Stimulated activated CD4-positive, alpha-beta T cell treated with anti-CD3 and anti-CD28 coated beads, Interleukin-1b, Interleukin-23, amount 100 ng/mL, for 1 hour (primary cell): ENCODE measurements around the gene LIPC.

Experiments used
- DNase-seq, 2 donors: peaks; one replicate each; pipeline ENCODE4 v3.0.0-alpha.2; 2020; ENCODE audit warnings: low read depth in 2 of 2

Gene LIPC

GRCh38 chr15:58538225-58538727 lies 106.5 kb downstream of the LIPC start:
- no peak for DNase-seq

DNA sequence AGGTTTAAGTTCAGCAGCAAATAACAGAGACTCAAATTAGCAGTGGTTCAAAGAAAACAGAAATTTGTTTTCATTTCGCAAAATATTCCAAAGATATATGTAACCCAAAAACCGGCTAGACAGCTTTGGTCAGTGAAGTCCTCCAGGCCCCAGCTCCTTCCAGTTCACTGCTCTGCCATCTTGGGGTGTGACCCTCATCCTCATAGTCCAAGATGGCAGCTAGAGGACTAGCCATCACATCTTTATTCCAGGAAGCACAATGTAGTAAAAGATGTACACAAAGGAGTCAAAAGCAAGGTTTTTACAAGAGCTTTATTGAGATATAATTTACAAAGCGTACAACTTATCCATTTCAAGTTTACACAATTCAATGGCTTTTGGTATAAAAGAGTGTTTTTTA lies 107.1 kb downstream of the LIPC start:
- DNase-seq = no peak

GRCh38 chr15:58539548-58539947 lies 107.8 kb downstream of the LIPC start:
- no peak for DNase-seq

GRCh38 chr15:58541410-58542087 lies 109.8 kb downstream of the LIPC start:
- DNase-seq = no peak

- DNase-seq = no peak
Observed at GRCh38 chr15:58543664-58544335, 112.0 kb downstream of the LIPC start.

DNA sequence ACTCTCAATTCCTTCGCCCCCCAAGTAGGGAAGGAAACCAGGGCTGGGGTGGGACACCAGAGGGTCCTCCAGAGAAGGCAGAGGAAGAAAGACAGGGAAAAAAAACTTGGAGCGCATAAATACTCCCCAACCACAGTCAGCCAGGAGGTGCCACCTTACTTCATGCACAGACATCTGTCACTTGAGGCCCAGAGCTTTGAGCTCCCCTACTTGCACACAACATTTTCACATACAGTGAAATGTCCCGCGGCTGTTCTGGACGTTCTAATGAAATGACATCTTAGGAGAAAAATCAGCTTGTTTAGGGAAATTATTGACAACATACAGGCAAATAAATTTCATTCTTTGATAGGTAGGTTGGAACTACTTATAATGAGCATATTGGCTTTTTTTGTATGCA lies 113.0 kb downstream of the LIPC start:
- no peak for DNase-seq

GRCh38 chr15:58545307-58546065 lies 113.7 kb downstream of the LIPC start:
- DNase-seq = no peak

DNA sequence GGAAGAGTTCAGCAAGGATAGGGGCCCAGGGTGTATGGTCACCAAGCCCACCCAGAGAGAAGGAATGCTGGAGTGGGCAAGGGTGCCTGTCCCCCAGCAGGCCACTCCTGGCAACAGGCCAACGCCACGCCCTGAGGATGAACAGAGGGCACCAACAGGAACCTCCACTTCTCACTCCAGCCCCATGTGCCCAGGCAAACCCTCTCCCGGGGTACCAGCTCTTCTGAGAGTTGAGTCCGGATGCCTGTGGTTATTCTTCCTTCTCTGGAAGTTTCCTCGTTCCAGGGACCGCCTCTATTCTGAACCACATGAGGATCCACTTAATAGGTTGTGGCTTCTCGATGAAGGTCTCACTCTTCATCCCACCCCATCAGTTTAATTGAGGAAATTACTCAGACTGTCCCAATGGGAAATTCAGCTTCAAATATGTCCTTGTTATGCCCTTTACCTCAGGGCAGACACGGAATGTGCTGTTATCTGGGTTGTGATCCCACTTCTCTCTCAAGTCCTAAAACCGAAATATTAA lies 114.3 kb downstream of the LIPC start:
- no peak for DNase-seq

DNA sequence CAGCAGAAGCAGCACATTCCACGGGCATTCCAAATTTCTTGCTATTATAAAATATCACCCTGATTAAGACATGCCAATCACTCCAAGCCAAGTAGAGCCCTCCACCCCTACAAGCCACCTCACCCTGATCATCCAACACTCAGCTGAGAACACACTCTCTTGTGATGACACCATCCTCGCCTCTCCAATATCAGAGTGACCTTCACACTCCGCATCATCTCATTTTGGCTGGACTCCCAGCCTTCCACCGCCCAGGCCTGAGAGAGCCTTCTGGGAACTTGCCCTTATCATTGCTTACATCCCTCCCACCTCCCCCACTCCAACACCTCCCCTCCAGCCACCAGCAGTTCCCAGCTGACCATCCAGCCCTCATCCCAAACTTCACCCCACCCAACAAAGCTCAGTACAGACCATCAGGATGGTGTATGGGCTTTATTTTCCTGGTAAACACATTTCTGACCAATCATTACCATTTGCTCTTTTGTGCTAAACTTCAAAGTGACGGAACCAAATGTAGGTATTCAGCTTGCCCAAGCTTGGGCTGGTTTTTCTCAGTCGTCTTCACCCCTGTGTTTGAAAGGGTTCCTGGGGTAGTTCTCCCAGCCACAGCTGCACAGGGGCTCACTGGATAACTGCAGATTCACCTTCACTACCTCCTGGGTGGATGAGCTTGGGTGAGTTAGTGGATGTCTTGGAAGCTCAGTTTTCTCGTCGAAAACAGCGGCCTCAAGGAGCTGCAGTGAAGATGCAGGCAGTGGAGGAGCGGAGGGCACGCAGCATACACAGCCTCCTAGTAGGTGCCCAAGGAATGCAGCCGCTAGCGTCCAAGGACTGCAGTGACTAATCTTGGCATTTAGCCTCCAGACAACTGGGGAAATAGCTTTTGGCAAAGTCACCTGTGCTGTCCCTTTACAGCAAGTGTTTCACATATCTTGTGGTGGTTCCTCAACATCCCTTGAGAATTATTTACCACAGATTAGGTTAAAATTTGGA lies 115.1 kb downstream of the LIPC start:
- no peak for DNase-seq

GRCh38 chr15:58547628-58548307 lies 116.0 kb downstream of the LIPC start:
- DNase-seq = no peak

GRCh38 chr15:58548308-58549012 lies 116.7 kb downstream of the LIPC start:
- DNase-seq = no peak

DNA sequence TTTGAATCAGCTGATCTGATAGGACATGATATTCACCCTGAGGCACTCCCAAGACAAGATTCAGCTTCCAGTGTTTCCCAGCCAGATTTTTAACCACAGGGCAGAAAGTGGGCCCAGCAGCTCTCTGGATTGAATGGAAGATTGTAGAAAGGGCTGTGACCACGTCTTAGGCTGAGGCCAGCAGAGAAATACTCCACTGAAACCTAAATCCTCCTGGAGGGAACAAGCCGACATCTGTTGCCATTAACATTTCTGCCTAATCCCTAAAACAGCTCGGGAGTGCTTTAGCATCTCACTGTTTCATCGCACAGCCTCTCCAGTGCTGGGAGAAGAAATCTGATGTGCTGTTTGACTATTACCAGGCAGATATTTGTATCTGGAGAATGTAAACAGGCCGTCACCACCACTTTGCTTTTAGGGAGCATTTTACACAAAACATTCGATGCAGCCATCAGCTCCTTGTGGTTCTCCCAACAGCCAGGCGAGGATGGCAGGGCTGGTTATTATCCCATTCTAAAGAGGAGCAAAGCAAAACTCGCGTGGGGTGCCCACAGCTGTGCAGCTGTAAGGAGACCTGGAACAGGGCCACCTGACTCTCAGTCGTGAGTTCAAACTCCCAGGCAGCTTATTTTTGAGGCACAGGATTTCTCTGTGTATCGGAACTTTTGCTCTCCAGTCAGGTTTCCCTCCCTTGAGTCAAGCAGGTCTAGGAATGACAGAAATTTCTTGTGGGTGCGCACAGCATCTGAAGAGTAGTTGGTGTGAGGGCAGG lies 117.4 kb downstream of the LIPC start:
- no peak for DNase-seq

GRCh38 chr15:58549785-58550074 lies 117.9 kb downstream of the LIPC start:
- no peak for DNase-seq

DNA sequence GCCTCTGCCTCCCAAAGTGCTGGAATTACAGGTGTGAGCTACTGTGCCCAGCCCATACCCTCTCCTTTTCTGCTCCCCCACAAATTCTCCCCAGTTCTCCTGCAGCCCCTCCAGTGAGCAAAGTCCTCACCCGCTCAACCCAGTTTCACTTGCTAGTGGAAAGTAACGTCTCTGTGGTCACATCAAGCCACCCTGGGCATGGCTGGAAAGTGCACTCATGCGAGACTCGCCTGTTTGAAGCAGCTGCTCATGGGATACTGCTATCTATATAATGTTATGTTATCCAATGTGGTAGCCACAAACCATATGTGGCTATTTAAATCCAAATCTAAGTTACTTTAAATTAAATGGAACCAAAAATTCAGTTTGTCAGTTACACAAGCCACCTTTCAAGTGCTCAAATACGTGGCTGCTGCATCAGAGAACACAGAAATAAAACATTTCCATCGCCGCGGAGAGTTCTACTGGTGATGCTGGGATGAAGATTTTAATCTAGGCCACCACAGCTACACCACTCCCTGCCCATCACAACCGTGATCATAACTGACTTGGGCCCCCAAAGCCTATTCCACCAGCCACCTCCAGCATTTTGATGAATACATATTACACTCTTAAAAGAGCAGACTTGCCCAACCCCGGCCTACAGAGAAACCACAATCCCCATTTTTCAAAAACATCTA lies 119.4 kb downstream of the LIPC start:
- DNase-seq = no peak

- no peak for DNase-seq
Observed at GRCh38 chr15:58551764-58552504, 120.1 kb downstream of the LIPC start.

DNA sequence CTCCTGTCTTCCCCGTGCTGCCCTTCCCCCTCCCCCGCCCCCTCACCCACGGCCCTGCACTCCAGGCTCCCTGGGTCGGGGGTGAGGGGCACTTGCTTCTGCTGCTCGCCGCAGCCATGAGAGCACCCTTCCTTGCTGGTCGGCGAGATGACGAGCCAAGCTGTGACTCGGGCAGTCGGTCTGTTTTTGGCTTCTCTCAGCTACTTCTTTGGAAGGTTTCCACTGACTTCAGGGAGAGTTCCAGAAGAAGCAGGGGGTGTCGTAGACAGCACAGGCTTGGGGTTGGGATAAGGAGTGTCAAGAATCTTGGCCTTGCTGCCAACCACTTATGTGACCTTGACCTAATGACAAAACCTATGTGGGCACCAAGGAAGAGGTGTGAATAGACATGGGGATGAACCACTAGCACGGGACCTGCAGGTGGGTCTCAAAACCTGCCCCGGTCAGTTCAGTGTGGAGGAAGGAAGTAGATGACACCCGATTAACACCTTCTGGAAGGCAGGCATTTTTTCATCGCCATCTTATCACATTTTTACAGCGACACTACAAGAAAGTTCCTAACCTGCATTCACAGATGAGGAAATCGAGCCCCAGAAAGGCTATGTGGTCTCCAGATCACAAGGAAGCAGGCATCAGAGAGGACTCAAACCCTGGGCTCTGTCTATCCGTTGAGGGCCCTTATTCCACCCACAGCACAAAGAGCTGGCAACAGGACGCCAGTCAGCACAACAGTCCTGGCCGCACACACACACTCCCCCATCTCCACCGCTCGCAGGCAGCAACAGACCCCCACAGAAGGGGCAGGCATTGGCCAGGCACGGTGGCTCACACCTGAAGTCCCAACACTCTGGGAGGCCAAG lies 120.9 kb downstream of the LIPC start:
- DNase-seq = no peak

- DNase-seq = no peak
Observed at GRCh38 chr15:58553365-58553918, 121.7 kb downstream of the LIPC start.
